ENCODE data around the gene STK32B.
"Not testable (repeated sequence)": the region's sequence is repeated elsewhere in the genome, so short reads cannot be mapped to it uniquely, and the experiment has no call there.

DNA sequence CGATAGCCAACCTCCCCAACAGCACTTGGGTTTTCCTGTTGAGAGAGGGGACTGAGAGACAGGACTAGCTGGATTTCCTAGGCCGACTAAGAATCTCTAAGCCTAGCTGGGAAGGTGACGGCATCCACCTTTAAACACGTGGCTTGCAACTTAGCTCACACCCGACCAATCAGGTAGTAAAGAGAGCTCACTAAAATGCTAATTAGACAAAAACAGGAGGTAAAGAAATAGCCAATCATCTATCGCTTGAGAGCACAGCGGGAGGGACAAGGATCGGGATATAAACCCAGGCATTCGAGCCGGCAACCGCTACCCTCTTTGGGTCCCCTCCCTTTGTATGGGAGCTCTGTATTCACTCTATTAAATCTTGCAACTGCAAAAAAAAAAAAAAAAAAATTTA lies 44.3 kb upstream of the STK32B start:
- TF ChIP-seq, protein P1, sequence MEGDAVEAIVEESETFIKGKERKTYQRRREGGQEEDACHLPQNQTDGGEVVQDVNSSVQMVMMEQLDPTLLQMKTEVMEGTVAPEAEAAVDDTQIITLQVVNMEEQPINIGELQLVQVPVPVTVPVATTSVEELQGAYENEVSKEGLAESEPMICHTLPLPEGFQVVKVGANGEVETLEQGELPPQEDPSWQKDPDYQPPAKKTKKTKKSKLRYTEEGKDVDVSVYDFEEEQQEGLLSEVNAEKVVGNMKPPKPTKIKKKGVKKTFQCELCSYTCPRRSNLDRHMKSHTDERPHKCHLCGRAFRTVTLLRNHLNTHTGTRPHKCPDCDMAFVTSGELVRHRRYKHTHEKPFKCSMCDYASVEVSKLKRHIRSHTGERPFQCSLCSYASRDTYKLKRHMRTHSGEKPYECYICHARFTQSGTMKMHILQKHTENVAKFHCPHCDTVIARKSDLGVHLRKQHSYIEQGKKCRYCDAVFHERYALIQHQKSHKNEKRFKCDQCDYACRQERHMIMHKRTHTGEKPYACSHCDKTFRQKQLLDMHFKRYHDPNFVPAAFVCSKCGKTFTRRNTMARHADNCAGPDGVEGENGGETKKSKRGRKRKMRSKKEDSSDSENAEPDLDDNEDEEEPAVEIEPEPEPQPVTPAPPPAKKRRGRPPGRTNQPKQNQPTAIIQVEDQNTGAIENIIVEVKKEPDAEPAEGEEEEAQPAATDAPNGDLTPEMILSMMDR (IDR thresholded peaks at IDR 0.05 in 8 of 11, conservative IDR thresholded peaks at IDR 0.05 in 3 of 11), result not testable (repeated sequence)
- TF ChIP-seq POLR2AphosphoS5 (IDR thresholded peaks at IDR 0.05), result not testable (repeated sequence)

Data from spleen (tissue), 7 donors.